Stimulated activated CD8-positive, alpha-beta memory T cell treated with anti-CD3 and anti-CD28 coated beads, Interleukin-12 subunit alpha, Interleukin-12 subunit beta, amount 100 ng/mL, for 24 hours (primary cell): Measurements from ENCODE around the gene PSEN2.

Source experiments
- DNase-seq: peaks from one replicate; pipeline ENCODE4 v3.0.0-alpha.2; 2020; ENCODE audit errors: extremely low read depth

Gene PSEN2

DNA sequence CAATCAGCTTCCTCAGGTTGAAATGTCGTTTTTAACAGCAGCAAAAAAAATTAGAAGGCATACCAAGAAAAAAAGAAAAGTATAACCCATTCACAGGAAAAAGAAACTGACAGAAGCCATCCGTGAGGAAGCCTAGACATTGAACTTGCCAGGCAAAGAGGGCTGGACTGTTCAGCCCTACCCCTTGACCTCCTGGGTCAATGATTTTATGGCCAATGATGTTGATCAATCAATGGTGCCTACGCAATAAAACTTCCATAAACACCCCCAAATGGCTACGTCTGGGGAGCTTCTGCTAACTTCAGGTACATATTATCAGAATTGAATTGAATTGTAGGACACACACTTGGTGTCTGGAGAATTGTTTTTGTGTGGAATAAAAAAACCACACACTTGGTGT, 4.8 kb upstream of the PSEN2 start:
- no peak for DNase-seq

DNA sequence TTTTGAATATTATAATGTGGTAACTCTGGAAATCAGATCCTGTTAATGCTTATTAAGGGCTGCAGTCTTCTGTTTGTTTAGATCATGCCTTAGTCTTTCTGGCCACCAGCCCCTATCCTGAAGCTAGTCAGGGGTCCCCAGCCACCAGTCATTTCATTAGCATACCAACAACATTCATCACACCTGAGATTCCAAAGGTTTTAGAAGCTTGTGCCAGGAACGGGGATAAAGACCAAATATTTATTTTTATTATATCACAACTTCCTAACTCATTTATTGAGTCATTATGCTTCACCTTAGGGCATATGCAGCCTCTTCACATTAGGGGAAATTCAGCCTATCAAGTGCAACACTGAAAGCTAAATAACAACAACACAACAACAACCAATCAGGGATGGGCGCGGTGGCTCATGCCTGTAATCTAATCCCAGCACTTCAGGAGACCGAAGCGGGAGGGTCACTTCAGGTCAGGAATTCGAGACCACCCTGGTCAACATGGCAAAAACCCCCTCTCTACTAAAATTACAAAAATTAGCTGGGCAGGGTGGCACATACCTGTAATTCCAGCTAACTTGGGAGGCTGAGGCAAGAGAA, 2.9 kb upstream of the PSEN2 start:
- no peak for DNase-seq

DNA sequence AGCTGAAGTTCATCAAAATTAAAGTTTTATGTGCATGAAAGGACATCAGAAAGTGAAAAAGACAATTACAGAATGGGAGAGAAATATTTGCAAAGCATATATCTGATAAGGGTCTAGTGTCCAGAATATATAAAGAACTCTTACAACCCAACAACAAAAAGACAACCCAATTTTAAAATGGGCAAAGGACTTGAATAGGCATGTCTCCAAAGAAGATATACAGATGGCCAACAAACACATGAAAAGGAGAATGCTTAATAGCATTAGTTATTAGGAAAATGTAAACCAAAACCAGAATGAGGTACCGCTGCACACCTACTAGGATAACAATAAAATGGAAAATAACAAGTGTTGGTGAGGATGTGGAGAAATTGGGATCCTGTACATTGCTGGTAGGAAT, 1.7 kb upstream of the PSEN2 start:
- no peak for DNase-seq

DNA sequence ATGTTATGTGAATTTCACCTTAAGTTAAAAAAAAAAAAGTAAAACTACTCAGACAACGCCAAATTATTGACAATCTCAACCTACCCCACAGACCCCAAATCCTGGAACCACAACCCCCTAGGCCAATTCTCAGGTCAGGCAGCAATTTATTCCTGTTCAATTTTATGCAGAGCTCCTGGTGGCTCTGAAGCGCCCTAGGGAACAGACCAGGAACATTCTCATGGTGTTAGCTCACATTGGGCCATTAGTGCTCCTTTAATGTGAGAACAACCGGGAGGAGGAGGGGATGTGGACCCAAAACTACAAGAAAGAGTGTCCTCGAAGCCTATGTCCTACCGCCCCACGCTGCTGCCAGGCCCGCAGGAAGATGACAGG, 403 bp upstream of the PSEN2 start:
- no peak for DNase-seq

DNA sequence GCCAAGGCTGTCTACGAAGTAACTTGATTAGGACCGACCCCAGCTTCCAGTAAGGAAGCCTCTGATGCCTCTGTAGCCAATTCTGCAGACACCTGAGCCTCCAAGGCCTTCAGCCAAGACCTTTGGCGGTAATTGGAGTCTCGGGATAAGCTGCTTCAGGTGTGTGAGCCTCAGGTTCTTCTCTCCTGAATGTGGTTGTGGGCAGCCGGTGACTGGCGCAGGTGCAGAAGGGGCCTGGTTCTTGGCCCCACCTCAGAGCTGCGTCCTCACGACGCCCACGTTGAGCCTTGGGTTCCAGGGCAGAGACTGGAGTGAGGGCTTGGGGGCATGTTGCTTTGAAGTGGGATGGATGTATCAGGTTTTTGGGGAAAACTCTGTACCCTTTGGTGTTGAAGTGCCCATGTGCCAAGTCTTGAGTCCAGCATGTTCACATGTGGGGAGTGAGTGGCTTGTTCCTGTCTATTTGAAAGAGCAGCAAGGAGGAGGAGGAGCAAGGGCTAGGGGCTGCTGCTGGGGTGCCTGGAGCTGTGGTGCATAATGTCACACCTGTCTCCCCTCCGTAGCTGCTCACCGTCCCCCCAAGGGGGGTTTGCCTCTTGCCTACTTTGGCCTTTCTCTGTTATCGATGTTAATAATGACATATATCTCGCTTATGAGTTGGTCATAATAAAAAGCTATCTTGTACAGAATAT, 1.4 kb downstream of the PSEN2 start:
- DNase-seq: no peak

DNA sequence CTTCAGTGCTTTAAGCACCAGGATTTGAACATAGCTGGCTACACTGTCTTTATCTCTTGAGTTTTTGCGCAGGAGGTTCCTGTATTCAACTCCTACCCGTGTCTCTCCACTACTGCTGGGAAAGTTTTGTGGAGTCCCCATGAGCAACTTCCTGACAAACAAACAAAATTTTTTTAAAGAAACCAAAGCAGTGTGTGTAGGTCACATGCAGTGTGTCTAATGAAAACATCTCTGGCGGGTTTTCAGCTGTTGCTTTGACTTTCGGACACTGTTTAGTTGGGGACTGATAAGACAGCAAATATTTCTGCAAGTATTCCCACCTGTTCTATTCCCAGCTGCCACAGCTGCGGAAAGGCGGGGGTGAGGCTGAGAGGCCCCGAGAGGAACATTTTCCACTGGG, 2.0 kb downstream of the PSEN2 start:
- DNase-seq: no peak

DNA sequence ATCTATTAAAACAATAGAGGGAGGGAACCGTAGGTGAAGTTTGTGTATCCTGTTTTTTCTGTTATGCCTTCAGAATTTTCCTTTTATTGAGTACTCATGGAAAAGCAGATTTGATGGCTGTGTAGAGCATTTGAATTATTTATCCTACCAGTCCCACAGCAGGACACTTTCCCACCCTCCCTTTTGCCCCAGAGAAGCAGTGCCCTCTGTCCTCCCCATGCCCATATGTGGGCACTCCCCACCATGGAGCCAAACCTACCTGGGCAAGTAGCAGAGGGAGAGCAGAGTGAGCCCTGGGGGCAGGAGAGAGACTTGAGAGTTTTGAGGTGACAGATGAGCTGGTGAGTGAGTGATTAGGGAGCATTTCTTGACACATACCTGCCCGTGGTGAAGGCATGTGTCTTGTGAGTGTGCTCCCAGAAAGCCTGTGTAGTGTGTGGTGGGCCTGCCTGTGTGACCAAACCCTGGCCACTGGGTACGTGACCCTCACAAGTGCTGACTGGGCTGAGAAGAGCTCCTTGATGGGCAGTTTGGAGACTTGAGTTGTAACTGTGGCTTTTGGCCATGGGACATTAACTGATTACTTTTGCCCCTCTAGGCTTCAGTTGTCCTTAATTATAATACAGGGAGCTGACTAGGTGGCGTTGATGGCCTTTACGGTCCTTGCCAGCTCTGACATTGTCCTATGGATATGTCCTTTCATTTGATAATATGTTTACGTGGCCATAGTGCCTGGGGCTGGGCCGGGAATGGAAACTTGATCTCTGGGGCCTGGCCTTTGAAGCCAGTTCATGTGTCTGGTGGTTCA, 3.6 kb downstream of the PSEN2 start:
- no peak for DNase-seq

DNA sequence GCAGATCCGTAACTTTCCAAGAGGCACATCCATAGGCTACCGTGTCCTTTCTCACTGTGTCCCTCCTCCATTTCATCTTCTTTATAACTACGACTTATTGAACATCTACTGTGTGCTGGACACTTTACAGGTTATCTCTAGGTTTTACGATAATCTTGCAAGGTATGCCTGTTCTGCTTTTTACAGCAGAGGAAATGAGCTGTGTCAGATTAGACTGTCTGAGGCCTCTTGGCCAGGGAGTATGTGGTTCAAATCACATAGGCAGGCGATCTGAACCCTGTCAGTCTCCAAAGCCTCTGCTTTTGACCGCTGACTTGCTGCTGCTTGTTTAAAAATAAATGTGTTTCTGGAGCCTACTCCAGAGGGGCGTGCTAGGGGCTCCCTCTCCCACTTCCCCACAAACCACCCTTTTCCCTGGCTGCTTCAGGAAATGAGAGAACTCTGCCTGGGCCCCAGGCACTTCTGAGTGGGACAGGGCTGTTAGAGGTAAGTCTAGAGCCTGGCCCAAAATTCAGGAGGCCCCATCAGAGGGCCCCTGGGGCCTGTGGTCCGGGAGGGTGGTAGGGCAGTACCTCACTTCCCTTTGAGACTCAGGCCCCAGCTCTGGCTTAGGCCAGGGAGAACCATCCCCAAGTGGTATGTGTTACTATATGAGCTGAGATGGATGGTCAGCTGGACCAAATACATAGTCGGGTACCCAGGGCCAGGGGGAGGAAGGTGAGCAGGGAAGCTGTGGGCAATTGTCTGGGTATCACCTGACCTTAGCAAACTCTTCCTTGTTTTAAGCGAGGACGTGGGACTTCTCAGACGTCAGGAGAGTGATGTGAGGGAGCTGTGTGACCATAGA, 4.4 kb downstream of the PSEN2 start:
- DNase-seq: no peak

DNA sequence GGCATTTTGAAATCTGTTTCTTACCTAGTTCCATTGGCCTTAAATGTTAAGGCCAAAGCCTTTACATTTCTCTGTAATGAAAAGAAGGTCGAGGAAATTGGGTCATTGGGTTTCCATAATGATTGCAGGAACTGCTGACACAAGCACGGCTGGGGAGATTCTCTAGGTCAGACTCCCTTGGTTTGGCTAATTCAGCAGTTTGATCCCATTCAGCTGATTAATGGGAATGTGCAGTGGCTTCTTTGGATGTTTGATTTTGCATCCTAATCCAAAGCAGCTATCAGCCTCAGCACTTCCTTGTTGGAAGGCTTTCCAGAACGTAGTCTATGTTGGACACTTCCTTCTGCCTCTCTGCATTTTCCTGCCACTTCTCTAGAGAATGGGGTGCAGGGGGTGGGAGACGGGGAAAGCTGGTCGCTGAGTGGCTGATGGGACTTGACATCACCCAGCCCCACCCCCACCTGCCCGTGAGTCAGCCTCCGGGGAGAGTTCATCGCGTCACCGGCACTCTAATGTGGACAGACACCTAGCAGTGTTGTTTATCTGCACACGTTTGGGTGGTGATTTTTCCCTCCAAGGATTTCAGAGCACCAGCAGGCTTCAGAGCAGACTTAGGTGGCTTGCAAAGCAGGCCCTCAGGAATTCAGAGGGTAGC, 5.4 kb downstream of the PSEN2 start:
- no peak for DNase-seq

DNA sequence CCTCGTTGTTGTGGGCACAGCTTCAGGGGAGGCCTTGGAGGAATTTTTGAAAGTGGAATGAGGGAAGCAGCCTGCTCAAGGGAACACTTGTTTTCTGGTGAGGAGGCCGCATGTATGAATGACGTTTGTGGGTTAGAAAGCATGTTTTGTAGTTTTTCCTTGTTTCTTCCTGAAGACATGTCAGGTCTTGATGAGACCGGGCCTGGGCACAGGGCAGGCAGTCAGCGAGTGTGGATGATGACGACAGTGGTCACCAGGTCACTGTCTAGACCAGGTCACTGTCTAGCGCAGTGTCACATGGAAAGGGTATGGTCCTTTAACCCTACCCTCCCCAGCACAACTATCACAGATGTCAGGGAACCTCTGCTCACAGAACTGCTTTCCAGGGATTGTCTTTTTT, 7.3 kb downstream of the PSEN2 start:
- DNase-seq: no peak

DNA sequence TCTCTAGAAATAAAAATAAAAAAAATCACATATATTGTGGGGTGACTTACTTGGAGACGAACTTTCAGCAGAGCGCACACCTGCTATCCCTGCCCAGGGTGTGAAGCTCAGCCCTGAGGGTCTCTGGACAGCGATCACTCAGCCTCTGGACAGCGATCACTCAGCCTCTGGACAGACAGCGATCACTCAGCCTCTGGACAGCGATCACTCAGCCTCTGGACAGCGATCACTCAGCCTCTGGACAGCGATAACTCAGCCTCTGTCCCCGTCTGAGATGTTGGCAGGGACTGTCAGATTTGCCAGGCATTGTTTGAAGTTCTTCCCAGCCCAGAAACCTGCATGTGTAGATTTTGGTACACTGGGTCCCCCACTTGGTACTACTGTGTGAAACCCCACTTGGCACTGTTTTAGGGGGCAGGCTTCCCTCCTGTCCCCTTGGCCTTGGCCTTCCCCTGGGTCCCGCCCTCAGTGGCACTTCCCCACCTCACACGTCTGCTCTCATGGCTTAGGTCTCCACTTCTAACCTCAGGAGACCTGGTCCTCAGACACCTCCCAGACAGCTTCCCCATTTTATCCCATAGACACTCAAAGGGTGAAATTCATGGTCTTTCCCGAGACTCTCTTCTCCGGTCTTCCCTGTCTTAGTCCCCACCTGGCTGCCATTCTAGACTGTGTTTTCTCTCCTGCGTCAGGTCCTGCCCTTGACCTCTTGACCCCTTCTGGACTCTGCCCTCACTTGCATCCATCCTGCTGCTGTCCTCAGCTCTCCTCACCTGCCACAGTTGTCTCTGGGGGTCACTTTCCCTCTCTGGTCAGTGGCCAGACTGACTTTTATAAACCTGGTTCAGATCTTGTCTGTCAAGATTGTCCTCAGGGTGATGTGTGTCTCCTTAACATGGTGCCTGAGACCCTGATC, 10.2 kb downstream of the PSEN2 start:
- no peak for DNase-seq

DNA sequence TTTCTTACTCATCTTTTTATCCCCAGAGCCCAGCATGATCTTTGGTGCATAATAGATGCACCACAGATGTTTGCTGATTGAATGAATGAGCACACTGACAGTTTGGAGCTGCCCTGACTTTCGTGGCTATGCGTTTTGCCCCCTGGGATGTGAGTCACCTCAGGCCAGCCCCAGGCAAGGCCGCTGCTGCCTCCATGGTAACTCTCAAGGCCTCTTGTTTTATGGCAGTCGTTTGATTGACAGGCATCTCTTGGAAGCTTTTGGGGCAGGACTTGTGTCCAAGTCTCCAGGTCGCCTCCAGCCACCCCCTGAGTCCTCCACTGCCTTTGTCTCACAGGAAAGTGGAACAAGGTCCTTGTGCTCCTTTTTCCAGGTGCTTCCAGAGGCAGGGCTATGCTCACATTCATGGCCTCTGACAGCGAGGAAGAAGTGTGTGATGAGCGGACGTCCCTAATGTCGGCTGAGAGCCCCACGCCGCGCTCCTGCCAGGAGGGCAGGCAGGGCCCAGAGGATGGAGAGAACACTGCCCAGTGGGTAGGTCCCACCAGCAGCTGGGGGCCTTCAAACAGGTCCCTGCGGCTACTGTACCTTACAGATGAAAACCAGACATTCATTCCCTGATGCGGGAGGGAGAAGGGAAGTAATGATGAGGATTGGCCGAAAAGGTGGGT, 11.2 kb downstream of the PSEN2 start:
- DNase-seq: no peak

DNA sequence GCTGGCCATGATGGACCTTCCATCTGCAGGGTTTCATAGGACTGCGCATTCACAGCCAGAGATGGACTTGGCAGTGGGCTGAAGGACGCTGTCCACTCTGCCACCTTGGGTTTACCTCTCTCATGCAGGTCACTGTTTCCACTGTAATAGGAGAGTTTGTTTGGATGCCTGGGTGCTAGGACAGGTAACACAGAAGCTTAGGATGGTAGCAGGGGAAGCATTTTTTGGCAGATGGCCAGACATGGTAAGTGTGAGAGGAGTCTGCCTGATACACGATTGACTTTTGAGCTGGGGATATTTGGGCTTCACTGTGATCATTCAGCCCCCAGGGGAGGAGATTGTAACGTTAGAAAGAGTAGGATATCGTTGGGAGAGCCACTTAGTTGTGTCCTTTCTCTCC, 11.8 kb downstream of the PSEN2 start:
- DNase-seq: no peak

DNA sequence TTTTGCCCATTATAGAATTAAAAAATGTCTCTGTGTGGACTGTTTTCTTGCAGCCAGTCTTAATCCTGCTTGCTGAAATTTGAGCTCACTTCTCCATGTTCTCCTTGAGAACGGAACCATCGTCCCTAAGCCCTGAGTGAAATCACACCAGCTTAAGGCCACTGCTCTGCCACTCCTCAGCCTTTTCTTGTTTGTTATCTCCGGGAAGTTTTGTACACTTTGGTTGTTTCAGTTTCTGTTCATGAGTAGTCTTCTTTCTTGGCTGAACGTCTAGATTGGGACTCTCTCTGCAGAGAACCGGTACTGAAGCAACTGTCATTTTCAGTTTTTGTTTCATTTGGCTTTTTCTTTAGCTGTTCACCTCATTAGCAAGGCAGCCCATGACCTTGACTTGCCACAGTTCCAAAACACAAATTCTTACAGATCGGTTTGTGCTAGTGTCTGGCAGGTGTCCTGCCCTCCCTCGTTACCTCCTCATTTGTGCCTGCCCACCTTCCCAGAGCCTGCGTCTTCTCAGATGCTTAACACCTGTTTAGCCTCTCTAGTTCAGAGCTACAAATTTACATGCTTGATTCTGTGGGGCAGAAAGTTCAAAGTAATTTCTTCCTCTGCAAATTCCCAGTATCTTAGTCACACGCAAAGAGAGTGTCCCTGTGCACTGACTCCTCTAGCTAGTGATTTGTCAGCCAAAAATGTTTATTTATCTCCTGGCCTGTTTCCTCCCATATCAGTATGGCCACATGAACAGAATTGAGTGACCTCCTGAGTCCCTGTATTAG, 12.4 kb downstream of the PSEN2 start:
- no peak for DNase-seq

DNA sequence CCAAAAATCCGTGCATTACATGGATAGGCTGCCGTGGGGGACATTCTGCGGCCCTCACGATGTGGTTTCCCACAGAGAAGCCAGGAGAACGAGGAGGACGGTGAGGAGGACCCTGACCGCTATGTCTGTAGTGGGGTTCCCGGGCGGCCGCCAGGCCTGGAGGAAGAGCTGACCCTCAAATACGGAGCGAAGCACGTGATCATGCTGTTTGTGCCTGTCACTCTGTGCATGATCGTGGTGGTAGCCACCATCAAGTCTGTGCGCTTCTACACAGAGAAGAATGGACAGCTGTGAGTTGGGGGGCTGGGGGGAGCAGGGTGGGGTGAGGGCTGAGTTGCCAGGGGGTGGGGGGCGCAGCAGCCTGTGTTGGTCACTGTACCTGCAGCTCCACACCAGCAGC, 13.2 kb downstream of the PSEN2 start:
- no peak for DNase-seq

DNA sequence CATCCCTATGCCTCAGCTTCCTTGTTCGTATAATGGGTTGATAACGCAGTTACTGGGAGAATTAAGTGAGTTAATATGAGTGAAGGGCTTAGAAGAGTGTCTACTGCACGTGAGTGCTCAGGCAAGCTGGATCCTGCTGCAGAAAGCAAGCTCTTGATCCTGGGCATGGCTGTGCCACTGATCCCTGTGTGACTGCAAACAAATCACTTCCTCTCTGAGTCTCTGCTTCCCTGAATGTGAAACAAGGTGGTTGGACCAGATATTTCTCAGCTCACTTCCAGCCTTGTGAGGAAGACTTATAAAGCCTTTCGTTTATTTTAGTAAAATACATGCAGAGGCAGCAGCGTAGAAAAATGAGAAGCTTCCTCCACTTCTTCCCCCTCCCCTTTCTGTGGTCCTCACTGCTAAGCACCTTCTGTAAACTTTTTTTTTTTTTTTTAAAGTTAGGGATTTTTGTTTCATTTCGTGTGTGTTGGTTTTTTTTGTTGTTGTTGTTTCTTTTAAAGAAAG, 13.8 kb downstream of the PSEN2 start:
- DNase-seq: no peak

DNA sequence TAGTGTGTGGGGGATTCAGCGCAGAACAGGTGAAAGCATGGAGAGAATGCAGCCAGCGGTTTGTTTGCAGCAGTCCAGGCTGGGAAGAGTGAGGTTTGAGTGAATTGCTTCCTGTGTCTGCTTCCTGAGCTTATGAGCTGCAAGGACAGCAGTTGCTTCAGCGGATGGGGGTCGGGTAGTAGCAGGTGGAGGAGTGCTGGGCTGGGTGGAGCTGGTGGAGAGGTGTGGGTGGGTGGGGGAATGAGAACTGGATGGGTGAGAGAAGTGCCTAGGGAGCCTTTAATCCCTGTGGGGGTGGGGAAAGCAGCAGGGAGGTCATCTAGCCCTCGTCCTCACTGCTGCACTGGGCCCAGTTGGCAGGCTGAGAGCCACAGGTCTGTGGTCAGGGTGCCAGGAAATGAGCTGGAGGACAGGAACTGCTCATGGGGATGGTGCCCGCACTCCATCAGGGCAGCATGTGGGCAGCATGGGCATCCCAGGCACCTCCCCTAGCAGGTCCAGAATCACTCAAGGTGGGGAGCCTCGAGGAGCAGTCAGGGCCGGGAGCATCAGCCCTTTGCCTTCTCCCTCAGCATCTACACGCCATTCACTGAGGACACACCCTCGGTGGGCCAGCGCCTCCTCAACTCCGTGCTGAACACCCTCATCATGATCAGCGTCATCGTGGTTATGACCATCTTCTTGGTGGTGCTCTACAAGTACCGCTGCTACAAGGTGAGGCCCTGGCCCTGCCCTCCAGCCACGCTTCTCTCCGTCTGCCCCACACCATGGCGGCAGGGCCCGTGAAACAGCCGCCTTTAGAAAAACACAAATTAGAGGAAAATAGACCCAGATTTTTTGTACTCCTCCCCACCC, 14.8 kb downstream of the PSEN2 start:
- no peak for DNase-seq
